Measurements from ENCODE around the gene FAM114A2.

The FAM114A2 gene

DNA sequence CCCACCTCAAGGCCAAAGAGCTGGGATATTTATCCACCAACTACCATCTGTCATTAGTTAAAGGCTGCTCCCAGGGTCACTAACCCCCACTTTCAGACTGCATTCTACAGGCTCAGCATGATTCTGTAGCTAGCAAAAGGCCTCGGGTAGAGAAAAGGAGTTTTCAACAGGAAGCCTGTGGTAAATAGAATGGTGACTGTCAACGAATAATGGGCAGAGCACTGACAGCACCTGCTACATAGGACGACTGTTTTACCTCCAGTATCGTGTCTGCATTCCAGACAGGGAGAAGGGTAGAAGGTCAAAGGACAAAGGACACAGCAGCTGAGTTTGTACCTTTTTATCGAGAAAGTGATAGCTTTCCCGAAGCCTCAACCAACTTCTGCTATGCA, 20.3 kb upstream of the FAM114A2 start:
- Mint-ChIP-seq H3K27me3 (ENCODE audit: low read depth, poor library complexity) (peaks cover 3% of the 10 kb centered on the region), H3K27ac (no peak overlapping the region), H3K36me3 (ENCODE audit: low read depth) (peaks cover 40% of the 10 kb centered on the region), H3K9me3 (peaks cover 4% of the 10 kb centered on the region), H3K4me1 (no peaks in the 10 kb centered on the region), H3K4me3 (no peak overlapping the region)
- no peak for DNase-seq
- TF ChIP-seq, protein P1, sequence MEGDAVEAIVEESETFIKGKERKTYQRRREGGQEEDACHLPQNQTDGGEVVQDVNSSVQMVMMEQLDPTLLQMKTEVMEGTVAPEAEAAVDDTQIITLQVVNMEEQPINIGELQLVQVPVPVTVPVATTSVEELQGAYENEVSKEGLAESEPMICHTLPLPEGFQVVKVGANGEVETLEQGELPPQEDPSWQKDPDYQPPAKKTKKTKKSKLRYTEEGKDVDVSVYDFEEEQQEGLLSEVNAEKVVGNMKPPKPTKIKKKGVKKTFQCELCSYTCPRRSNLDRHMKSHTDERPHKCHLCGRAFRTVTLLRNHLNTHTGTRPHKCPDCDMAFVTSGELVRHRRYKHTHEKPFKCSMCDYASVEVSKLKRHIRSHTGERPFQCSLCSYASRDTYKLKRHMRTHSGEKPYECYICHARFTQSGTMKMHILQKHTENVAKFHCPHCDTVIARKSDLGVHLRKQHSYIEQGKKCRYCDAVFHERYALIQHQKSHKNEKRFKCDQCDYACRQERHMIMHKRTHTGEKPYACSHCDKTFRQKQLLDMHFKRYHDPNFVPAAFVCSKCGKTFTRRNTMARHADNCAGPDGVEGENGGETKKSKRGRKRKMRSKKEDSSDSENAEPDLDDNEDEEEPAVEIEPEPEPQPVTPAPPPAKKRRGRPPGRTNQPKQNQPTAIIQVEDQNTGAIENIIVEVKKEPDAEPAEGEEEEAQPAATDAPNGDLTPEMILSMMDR (IDR thresholded peaks at IDR 0.05), result no peak

DNA sequence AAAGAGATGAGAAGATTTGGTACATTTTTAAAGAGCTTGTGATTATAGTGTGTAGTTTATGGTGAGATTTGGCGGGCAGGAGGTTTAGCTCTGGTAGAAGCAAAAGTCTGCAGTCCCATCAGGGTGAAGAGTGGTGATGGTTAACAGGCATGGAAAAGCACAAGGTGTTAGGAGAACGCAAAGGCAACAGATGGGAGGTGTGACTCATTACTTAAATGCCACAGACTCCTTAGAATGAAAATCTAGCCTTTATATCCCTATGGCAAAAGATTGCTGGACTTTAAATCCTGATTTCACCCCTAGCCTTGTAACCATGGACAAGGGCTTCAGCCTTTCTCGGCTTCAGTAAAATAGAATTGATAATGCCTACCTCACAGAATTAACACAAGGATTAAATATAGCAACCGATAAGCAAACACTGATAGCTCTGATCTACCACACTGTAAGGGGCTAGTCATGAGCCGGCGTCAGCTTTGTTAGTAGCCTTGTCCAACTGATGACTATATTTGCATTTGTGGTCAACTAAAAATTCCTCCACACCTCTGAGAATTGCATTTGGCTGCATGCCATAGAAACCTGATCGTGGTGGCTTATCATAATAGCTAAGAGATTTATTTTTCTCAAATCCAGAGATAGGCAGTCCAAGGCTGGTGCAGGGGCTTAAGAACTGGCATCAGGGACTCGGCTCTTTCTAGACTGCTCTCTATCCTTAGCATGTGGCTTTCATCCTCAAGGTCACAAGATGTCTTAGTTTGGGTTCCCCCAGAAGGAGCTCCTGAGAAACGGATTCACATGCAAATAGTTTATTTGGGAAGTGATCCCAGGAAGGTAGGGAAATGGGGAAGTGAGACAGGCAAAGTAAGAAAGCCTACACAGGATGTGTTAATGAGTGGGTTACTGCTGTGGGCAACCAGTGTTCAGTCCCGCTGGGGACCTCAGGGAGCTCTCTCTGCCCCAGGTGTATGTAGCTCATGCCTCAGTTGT, 19.6 kb upstream of the FAM114A2 start:
- peaks cover 3% of the 10 kb centered on the region for H3K27me3 Mint-ChIP-seq (ENCODE audit: low read depth, poor library complexity)
- no peak for DNase-seq
- peaks cover under 1% of the 10 kb centered on the region for H3K9me3 Mint-ChIP-seq
- H3K4me1 Mint-ChIP-seq, result no peaks in the 10 kb centered on the region
- H3K36me3 Mint-ChIP-seq (ENCODE audit: low read depth), result peaks cover 45% of the 10 kb centered on the region
- H3K4me3 Mint-ChIP-seq, result no peak overlapping the region
- TF ChIP-seq, protein P1 (IDR thresholded peaks at IDR 0.05), result no peak
- H3K27ac Mint-ChIP-seq, result no peak overlapping the region

DNA sequence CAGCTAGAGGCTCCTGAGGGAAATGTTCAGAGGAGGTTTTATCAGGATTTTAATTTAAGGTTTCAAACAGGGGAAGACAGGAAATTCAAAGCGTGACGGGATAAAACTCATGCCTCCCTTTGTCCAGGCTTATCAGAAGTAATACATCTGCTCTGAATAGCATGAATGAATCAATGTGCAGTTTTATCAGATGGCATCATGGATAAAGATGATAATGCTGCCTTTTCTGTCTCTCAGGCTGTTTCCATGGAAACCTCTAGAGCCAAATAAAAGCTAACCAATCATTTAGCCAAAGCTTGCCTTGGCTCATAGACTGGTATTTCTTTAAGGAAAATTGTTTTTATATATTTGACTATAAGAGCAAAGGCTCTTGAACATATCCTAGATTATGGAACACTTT, 16.5 kb upstream of the FAM114A2 start:
- Mint-ChIP-seq H3K4me1 (no peaks in the 10 kb centered on the region), H3K4me3 (no peak overlapping the region), H3K36me3 (ENCODE audit: low read depth) (peaks cover 58% of the 10 kb centered on the region), H3K27me3 (ENCODE audit: low read depth, poor library complexity) (no peaks in the 10 kb centered on the region), H3K27ac (no peak overlapping the region), H3K9me3 (no peaks in the 10 kb centered on the region)
- DNase-seq, result no peak
- TF ChIP-seq, protein P1 (IDR thresholded peaks at IDR 0.05), result no peak

- Mint-ChIP-seq H3K36me3 (ENCODE audit: low read depth) (peaks cover 61% of the 10 kb centered on the region), H3K4me3 (no peak overlapping the region), H3K4me1 (no peaks in the 10 kb centered on the region), H3K9me3 (no peaks in the 10 kb centered on the region), H3K27ac (no peak overlapping the region), H3K27me3 (ENCODE audit: low read depth, poor library complexity) (no peaks in the 10 kb centered on the region)
- no peak for DNase-seq
- TF ChIP-seq, protein P1 (IDR thresholded peaks at IDR 0.05), result no peak
These were observed 14.8 kb upstream of the FAM114A2 start for GRCh38 chr5:154053468-154053867.

- Mint-ChIP-seq H3K27me3 (ENCODE audit: low read depth, poor library complexity) (no peaks in the 10 kb centered on the region), H3K36me3 (ENCODE audit: low read depth) (peaks cover 56% of the 10 kb centered on the region), H3K9me3 (no peaks in the 10 kb centered on the region), H3K4me1 (no peaks in the 10 kb centered on the region), H3K27ac (no peak overlapping the region), H3K4me3 (no peak overlapping the region)
- no peak for DNase-seq
- TF ChIP-seq, protein P1 (IDR thresholded peaks at IDR 0.05), result no peak
These were observed 10.9 kb upstream of the FAM114A2 start for GRCh38 chr5:154049636-154050035.

- H3K36me3 Mint-ChIP-seq (ENCODE audit: low read depth), result peaks cover 33% of the 10 kb centered on the region
- no peaks in the 10 kb centered on the region for H3K27me3 Mint-ChIP-seq (ENCODE audit: low read depth, poor library complexity)
These were observed 8.6 kb upstream of the FAM114A2 start for GRCh38 chr5:154047324-154047723.

More at GRCh38 chr5:154047324-154047723, 8.6 kb upstream of the FAM114A2 start:
- TF ChIP-seq, protein P1 (IDR thresholded peaks at IDR 0.05), result no peak
- no peak overlapping the region for H3K4me3 Mint-ChIP-seq
- peak overlapping the region; percentile 40 for H3K27ac Mint-ChIP-seq
- H3K4me1 Mint-ChIP-seq, result no peaks in the 10 kb centered on the region
- H3K9me3 Mint-ChIP-seq, result no peaks in the 10 kb centered on the region
- no peak for DNase-seq
